Tibial artery (tissue), 4 donors: Measurements from ENCODE around the gene PAQR7.

Experiments
- DNase-seq, 2 donors: peaks; one replicate each; pipeline ENCODE4 v3.0.0-alpha.2; 2019
- H3K27ac ChIP-seq, 2 donors: fragments of 200-600 bp; sonication (generic) in 1 of 2; 1 replicate in 1 of 2; 2 replicates in 1 of 2; pipeline ENCODE4 v1.5.1; 2018 to 2019; ENCODE audit warnings: mild to moderate bottlenecking in 1 of 2
- H3K27me3 ChIP-seq, 2 donors: fragments of 200-600 bp; sonication (generic) in 1 of 2; one replicate each; pipeline versions ENCODE4 v1.5.1 to v1.6.0; 2016 to 2019
- H3K36me3 ChIP-seq, 3 donors: fragments of 200-600 bp; sonication (generic) in 2 of 3; one replicate each; pipeline ENCODE4 v1.5.1; 2016 to 2019; ENCODE audit warnings: mild to moderate bottlenecking in 2 of 3
- H3K4me1 ChIP-seq, 4 donors: fragments of 200-600 bp; sonication (generic) in 2 of 4; 1 replicate in 3 of 4; 2 replicates in 1 of 4; pipeline ENCODE4 v1.5.1; 2016 to 2019
- H3K4me3 ChIP-seq, 2 donors: fragments of 200-600 bp; sonication (generic) in 1 of 2; 1 replicate in 1 of 2; 2 replicates in 1 of 2; pipeline ENCODE4 v1.5.1; 2018 to 2019; ENCODE audit warnings: mild to moderate bottlenecking in 2 of 2
- H3K9me3 ChIP-seq, 3 donors: fragments of 200-600 bp; sonication (generic) in 1 of 3; one replicate each; pipeline ENCODE4 v1.5.1; 2016 to 2019
- CTCF ChIP-seq, 2 experiments: fragments of 200-600 bp in 1 of 2; fragments of 450-650 bp in 1 of 2; IDR thresholded peaks; one replicate each; pipeline ENCODE4 v1.5.1; 2017 to 2019; ENCODE audit warnings: antibody characterized with exemption in 2 of 2, mild to moderate bottlenecking in 1 of 2, moderate library complexity in 1 of 2
- intact Hi-C: fragments of 100-400 bp; cut with DNase I; formaldehyde crosslinking; loops from one replicate; pipeline ENCODE4 v1.15.0; 2023; ENCODE audit warnings: low total_unique reads

The PAQR7 gene

GRCh38 chr1:25813734-25814471 lies 61.6 kb downstream of the PAQR7 start:
- no peaks in the 10 kb centered on the region for H3K27me3 ChIP-seq
- intact Hi-C loops: loop anchor here (5.0 kb wide), 1 partner anchor 207 kb away; no protein-coding TSS in a partner anchor
- DNase-seq: no peak
- no peaks in the 10 kb centered on the region for H3K9me3 ChIP-seq
- peaks cover 30 to 75% (median 63%) of the 10 kb centered on the region in 3 donors for H3K36me3 ChIP-seq
- H3K4me1 ChIP-seq: peaks cover 0 to 28% (median 20%) of the 10 kb centered on the region in 4 donors
- H3K27ac ChIP-seq: no peak overlapping the region
- no peak for TF ChIP-seq CTCF (IDR thresholded peaks at IDR 0.05)
- no peak overlapping the region for H3K4me3 ChIP-seq

DNA sequence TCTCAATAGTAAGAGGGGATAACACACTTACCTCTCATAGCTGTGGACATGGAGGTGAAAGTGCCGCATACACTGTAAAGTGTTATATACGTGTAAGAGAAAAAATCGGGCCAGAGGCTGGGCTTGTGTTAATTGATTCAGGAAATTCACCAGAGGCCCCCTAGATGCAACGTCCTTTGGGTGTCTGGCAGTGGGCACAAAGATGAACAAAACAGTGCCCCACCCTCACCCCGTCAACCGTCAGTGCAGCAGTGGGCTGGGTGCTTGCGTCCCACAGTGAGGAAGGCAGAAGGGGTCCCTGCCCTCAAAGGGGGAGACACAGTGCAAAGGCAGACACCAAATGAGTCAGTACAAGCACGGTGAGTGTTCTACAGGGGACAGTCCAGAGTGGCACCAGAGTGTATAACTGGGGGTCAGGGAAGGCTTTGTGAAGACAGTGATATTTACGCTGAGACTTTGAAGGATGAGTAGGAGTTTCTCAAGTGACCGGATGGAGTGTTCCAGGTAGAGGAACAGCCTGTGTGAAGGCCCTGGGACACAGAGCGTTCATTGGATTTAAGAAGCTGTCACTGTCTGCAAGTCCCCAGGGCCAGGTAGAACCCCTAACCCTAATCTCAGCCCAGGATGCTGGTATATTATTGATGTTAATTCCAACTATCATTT lies 62.3 kb downstream of the PAQR7 start:
- DNase-seq: no peak
- no peaks in the 10 kb centered on the region for H3K9me3 ChIP-seq
- H3K4me3 ChIP-seq: no peak overlapping the region
- TF ChIP-seq CTCF (IDR thresholded peaks at IDR 0.05): no peak
- peaks cover 0 to 26% (median 14%) of the 10 kb centered on the region in 4 donors for H3K4me1 ChIP-seq
- peaks cover 35 to 82% (median 70%) of the 10 kb centered on the region in 3 donors for H3K36me3 ChIP-seq
- no peak overlapping the region for H3K27ac ChIP-seq
- H3K27me3 ChIP-seq: no peaks in the 10 kb centered on the region
- intact Hi-C loops: loop anchor here (5.0 kb wide), 1 partner anchor 206 kb away; no protein-coding TSS in a partner anchor
